Frontal cortex (tissue), 4 donors: ENCODE measurements around the gene UCMA. TPM values are rescaled to one million over a fixed set of nuclear protein-coding genes. Genes with fewer than 3 reads are reported as not detected.
"Not testable (repeated sequence)": the region's sequence is repeated elsewhere in the genome, so short reads cannot be mapped to it uniquely, and the experiment has no call there.

Experiments used
- DNase-seq, 2 donors: peaks; one replicate each; pipeline ENCODE4 v3.0.0; 2012; ENCODE audit warnings: low spot score in 2 of 2
- FAIRE-seq: peaks from 2 replicates; lab custom pipeline; 2012; peaks lifted over from hg19 to GRCh38; lab: Jason Lieb, UNC
- total RNA-seq: library from RNA; depleted of rRNA; stranded (reverse); fragments of >200 nt; gene quantifications from one replicate; pipeline ENCODE4 v1.2.3, GENCODE V29; 2014
- donor health status: control.
- donor health status: control.
- donor health status: control.

UCMA gene
- total RNA-seq, 1 donor from 2014 or later, result not detected

DNA sequence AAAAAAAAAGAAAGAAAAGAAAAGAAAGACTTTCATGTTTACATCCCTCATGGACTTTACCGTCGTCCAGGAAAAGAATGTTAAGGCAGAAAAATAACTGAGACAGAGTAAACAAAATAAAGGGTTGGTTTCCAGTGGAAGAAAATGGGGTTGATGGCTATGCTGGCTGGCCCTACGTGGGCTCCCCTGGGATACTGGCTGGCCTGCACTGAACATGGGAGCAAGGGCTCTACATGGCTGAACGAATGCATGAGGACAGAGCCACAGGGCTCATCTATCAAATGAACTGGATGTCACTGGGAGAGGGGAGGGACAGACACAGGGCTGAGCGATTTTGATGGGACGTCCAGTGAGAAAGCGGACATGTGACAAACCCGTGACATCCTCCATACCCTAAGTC lies 2.5 kb upstream of the UCMA start:
- FAIRE-seq, result no peak

DNA sequence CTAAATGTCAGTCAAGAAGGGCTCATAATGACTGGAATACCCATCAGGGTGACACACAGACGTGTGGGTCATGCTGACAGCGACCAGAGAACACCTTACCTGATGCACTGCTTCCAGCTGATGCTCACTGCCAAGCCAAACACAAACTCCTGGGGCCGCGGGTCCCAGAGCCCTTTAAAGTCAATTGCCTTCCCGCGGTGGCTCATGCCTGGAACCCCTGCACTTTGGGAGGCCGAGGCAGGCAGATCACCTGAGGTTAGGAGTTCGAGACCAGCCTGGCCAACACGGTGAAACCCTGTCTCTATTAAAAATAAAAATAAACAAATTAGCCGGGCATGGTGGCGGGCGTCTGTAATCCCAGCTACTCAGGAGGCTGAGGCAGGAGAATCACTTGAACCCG lies 562 bp upstream of the UCMA start:
- DNase-seq, FAIRE-seq: not testable (repeated sequence)

More for the DNA sequence above, 2.5 kb upstream of the UCMA start:
- DNase-seq, result no peak

- FAIRE-seq (no peak), DNase-seq (no peak)
Observed at GRCh38 chr10:13233358-13233757, 816 bp downstream of the UCMA start.

DNA sequence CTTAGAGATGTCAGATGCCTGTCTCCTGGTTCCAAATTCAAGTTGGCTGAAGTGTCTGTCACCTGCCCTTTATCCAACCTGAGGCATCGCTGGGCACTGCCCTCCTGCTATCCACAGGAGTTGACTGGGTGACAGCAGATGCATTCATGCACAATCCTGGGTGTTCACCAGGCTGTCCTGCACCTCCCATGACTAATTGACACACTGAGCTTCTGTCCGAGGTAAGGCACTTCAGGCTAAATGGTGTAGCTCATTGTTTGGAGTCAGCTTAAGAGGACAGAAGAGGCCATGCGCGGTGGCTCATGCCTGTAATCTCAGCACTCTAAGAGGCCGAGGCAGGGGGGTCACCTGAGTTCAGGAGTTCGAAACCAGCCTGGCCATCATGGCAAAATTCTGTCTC lies 2.4 kb downstream of the UCMA start:
- no peak for FAIRE-seq
- no peak for DNase-seq

DNA sequence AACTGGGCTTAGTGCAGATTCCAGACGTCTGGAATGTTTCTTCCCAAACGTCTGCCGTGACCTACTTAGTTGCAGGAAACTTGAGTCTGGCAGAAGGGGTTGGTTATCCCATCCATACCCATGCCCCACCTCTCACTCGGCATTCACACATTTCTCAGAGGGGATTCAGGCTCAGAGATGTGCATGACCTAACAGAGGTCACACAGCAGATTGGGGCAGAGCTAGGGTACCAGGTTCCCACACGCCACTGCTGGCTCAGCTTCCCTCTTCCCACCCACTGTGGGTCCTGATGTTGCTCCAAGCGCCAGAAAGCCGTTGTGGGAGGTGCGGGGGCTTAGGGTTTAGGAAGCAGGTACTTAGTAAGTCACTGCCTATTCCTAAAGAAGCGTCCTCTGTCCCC lies 3.0 kb downstream of the UCMA start:
- DNase-seq, result no peak
- FAIRE-seq, result no peak

- FAIRE-seq (no peak), DNase-seq (no peak)
Observed at GRCh38 chr10:13227031-13227430, 7.1 kb downstream of the UCMA start.

DNA sequence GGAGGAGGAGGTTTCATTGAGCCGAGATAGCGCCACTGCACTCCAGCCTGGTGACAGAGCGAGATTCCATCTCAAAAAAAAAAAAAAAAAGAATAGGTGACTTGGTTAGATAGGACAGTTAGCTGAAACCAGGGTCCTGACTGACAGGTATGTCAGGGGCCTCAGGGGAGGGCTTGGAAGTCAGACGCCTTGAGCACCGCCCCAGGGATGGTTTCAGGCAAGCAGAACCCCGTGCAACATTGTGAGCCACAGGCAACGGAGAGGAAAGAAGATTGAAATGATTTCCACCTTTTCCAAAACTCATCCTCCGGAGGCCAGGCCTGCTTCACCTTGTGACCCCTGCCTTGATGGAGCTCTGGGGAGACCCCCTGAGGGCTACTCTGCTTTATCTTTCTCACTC lies 8.6 kb downstream of the UCMA start:
- FAIRE-seq (no peak), DNase-seq (no peak)

GRCh38 chr10:13224210-13224995 lies 9.8 kb downstream of the UCMA start:
- DNase-seq (no peak), FAIRE-seq (no peak)

DNA sequence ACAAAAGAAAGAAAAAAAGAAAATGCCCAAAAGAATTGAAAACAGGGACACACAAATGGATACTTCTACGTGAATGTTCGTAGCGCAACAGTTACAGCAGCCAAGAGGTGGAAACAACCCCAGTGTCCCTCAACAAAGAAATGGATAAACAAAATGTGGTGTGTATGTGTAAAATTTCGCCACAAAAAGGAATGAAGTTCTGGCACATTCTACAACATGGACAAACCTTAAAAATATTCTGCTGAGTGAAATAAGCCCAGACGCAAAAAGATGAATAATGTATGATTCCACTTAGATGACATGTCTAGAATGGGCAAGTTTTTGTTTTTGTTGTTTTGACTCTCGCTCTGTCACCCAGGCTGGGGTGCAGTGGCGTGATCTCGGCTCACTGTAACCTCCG lies 10.9 kb downstream of the UCMA start:
- FAIRE-seq, result no peak
- no peak for DNase-seq

DNA sequence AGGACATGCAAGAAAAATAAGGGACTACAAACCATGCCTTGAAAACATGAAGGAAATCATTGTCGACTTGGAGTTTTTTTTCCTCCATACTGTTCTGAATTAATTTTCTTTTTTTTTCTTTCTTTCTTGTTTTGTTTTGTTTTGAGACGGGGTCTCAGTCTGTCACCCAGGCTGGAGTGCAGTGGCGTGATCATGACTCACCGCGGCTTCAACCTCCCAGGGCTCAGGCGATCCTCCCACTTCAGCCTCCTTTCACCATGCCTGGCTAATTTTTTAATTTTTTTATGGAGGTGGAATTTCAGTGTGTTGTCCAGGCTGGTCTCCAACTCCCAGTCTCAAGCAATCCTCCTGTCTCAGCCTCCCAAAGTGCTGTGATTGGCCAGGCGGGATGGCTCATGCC lies 11.6 kb downstream of the UCMA start:
- FAIRE-seq (no peak), DNase-seq (no peak)

DNA sequence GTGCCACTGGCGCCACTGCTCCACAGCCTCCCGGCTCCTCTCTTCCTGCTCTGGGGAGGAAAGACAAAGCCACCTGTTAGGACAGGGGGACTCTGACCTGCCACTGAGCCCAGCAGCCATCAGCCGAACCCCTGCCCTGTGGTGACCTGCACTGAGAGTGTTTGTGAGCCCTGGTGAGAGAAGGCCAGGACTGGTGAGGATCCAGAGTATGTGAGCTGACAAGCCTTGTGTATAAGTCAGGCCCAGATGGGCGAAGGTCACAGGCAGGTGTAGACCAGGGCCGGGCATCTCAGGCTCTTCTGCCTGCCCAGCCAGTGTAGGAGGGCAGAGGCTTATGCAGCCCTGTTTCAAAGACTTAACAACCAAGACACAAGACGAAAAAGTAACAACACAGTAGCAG lies 12.0 kb downstream of the UCMA start:
- no peak for DNase-seq

GRCh38 chr10:13221572-13221971 lies 12.6 kb downstream of the UCMA start:
- no peak for FAIRE-seq
- no peak for DNase-seq

More for the DNA sequence above, 12.0 kb downstream of the UCMA start:
- FAIRE-seq, result no peak

DNA sequence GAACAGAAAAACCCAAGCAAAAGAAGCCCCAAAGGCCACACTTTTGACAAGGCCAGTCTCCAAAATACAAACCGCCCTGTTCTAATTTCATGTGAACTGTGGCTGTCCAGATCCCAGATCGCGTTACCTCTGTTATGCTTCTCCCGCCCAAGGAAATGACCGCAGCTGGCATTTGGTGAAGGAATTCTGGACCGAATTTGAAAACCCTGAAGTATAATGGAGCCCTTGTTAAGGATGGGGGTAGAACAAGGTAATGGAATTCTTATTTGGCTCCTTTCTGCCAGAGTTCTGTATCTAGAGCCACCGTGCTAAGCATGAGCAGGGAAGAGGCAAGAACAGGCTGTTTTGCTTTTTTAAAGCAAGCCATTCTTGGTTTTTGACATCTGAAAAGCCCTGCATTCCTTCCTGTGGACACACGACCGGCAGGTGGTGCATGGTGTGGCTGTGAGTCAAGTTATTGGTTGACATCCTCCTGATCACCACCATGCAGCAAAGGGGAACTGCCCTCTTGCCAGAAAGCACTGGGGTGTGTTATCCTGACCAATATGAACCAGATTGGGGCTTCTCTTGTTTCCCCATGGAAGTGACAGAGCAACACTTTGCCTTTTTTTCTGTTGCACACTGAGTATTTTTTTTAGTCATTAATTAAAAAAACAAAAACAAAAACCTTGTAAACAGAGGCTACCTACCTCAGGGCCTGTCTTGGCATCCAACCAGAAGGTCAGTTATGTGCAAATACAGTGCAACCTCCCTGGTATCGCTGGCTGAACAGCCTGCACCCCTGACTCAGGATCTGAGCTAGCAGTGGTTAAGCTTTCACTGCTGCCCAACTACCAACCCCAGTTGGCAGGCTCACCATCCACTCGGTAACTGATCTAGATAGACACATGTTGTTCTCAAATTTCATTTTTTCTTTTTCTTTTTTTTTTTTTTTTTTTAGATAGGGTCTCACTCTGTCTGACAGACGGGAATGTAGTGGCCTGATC lies 14.2 kb downstream of the UCMA start:
- no peak for DNase-seq
- FAIRE-seq, result no peak

DNA sequence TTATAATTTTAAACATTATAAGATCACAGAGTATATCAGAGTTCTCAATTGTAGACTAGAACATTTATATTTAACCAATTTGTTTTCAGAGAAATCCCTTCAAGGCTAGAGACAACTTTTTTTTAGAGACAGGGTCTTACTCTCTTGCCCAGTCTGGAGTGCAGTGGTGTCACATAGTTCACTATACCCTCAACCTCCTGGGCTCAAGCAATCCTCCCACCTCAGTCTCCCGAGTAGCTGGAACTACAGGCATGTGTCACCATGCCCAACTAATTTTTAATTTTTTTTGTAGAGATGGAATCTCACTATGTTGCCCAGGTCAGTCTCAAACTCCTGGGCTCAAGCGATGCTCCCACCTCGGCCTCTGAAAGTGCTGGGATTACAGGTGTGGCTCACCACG lies 15.3 kb downstream of the UCMA start:
- DNase-seq (no peak), FAIRE-seq (no peak)

- DNase-seq, result no peak
- no peak for FAIRE-seq
Observed at GRCh38 chr10:13213163-13213562, 21.0 kb downstream of the UCMA start.

GRCh38 chr10:13206546-13207443 lies 27.4 kb downstream of the UCMA start:
- DNase-seq (no peak), FAIRE-seq (no peak)

GRCh38 chr10:13206091-13206490 lies 28.1 kb downstream of the UCMA start:
- FAIRE-seq (no peak), DNase-seq (no peak)

DNA sequence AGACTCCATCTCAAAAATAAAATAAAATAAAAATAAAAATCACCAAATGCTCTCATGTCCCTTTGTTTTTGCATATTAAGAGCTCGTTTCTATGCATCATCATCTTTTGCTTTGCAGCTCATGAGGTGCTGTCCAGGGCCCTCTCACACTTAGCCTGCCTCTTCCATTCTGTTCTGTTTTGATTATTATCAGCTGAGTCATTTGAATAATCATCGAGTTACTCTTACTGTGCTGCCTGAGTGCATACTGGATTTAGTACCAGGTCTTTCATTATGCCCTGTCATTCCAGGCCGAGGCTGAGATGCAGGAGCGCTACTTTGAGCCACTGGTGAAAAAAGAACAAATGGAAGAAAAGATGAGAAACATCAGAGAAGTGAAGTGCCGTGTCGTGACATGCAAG lies 33.0 kb downstream of the UCMA start:
- FAIRE-seq (no peak), DNase-seq (no peak)

GRCh38 chr10:13195016-13195415 lies 39.2 kb downstream of the UCMA start:
- FAIRE-seq, result no peak
- DNase-seq, result no peak

DNA sequence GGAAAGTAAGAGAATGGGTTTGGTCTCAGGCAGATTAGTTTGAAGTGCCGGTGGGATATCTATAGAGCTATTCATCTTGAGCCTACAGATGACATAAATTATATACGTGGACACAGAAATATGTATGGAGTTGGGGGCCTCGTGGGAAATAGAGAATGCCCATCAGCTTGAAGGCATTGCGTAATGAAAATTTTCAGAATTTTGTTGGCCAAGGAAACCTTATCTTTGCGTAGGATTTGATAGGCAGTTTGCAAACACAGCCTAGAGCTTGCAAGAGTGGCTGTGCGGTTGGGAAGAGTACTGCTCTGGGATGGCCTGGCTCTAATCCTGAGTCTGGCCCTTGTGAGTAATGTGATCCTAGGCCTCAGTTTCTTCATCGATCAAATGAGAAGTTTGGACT lies 40.5 kb downstream of the UCMA start:
- DNase-seq, result no peak
- no peak for FAIRE-seq
